ENCODE measurements around the gene PON2.

DNA sequence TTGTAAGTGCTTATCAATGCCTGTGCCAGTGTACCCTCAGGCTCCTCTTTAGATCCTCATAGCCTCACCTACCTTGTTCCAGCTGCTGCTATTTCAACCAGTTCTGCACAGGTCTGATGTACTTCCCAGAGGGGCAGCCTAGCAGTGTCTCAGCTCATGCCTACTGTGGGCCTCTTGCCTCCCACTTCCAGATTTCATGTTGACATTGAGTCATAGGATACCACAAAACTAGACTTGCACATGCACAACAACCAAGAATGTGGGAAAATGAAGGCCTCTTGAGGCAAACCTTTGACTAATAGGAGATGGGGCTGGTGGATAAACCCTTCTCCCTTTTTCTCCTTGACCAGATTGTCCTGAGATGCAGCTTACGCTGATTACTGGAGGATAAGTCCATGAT lies 69.7 kb downstream of the PON2 start:
- TF ChIP-seq, protein P1, sequence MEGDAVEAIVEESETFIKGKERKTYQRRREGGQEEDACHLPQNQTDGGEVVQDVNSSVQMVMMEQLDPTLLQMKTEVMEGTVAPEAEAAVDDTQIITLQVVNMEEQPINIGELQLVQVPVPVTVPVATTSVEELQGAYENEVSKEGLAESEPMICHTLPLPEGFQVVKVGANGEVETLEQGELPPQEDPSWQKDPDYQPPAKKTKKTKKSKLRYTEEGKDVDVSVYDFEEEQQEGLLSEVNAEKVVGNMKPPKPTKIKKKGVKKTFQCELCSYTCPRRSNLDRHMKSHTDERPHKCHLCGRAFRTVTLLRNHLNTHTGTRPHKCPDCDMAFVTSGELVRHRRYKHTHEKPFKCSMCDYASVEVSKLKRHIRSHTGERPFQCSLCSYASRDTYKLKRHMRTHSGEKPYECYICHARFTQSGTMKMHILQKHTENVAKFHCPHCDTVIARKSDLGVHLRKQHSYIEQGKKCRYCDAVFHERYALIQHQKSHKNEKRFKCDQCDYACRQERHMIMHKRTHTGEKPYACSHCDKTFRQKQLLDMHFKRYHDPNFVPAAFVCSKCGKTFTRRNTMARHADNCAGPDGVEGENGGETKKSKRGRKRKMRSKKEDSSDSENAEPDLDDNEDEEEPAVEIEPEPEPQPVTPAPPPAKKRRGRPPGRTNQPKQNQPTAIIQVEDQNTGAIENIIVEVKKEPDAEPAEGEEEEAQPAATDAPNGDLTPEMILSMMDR (IDR thresholded peaks at IDR 0.05) = no peak
- TF ChIP-seq, protein P2, sequence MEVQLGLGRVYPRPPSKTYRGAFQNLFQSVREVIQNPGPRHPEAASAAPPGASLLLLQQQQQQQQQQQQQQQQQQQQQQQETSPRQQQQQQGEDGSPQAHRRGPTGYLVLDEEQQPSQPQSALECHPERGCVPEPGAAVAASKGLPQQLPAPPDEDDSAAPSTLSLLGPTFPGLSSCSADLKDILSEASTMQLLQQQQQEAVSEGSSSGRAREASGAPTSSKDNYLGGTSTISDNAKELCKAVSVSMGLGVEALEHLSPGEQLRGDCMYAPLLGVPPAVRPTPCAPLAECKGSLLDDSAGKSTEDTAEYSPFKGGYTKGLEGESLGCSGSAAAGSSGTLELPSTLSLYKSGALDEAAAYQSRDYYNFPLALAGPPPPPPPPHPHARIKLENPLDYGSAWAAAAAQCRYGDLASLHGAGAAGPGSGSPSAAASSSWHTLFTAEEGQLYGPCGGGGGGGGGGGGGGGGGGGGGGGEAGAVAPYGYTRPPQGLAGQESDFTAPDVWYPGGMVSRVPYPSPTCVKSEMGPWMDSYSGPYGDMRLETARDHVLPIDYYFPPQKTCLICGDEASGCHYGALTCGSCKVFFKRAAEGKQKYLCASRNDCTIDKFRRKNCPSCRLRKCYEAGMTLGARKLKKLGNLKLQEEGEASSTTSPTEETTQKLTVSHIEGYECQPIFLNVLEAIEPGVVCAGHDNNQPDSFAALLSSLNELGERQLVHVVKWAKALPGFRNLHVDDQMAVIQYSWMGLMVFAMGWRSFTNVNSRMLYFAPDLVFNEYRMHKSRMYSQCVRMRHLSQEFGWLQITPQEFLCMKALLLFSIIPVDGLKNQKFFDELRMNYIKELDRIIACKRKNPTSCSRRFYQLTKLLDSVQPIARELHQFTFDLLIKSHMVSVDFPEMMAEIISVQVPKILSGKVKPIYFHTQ (CRISPR knock-in tag; IDR thresholded peaks at IDR 0.05) = no peak
- TF ChIP-seq ATF3 (CRISPR knock-in tag; conservative IDR thresholded peaks at IDR 0.05) (no peak), ZNF416 (CRISPR knock-in tag; IDR thresholded peaks at IDR 0.05) (no peak), ATF6 (CRISPR knock-in tag; IDR thresholded peaks at IDR 0.05) (no peak), EMX1 (CRISPR knock-in tag; IDR thresholded peaks at IDR 0.05) (no peak), JAZF1 (CRISPR knock-in tag; IDR thresholded peaks at IDR 0.05) (no peak), TEAD4 (CRISPR knock-in tag; IDR thresholded peaks at IDR 0.05) (no peak)
- TF ChIP-seq, protein P3, sequence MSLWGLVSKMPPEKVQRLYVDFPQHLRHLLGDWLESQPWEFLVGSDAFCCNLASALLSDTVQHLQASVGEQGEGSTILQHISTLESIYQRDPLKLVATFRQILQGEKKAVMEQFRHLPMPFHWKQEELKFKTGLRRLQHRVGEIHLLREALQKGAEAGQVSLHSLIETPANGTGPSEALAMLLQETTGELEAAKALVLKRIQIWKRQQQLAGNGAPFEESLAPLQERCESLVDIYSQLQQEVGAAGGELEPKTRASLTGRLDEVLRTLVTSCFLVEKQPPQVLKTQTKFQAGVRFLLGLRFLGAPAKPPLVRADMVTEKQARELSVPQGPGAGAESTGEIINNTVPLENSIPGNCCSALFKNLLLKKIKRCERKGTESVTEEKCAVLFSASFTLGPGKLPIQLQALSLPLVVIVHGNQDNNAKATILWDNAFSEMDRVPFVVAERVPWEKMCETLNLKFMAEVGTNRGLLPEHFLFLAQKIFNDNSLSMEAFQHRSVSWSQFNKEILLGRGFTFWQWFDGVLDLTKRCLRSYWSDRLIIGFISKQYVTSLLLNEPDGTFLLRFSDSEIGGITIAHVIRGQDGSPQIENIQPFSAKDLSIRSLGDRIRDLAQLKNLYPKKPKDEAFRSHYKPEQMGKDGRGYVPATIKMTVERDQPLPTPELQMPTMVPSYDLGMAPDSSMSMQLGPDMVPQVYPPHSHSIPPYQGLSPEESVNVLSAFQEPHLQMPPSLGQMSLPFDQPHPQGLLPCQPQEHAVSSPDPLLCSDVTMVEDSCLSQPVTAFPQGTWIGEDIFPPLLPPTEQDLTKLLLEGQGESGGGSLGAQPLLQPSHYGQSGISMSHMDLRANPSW (CRISPR knock-in tag; conservative IDR thresholded peaks at IDR 0.05; ENCODE audit: low read depth) = no peak
